Thymus (tissue), 14 donors: ENCODE results near the gene MYH3. TPM values are rescaled to one million over a fixed set of nuclear protein-coding genes. Genes with fewer than 3 reads are reported as not detected.
"Not testable (repeated sequence)": the region's sequence is repeated elsewhere in the genome, so short reads cannot be mapped to it uniquely, and the experiment has no call there.

Source experiments
- DNase-seq, 9 donors: peaks; one replicate each; pipeline ENCODE4 v3.0.0-alpha.2; 2013; ENCODE audit warnings: low spot score in 9 of 9, low read depth in 6 of 9, missing footprints in 1 of 9
- H3K27ac ChIP-seq, 2 donors: one replicate each; pipeline ENCODE4 v1.5.1; 2013; ENCODE audit warnings: control low read depth in 1 of 2, low read depth in 1 of 2, low read length in 1 of 2, mild to moderate bottlenecking in 1 of 2, moderate library complexity in 1 of 2
- H3K27me3 ChIP-seq, 2 donors: one replicate each; pipeline ENCODE4 v1.5.1; 2013; ENCODE audit warnings: low read length in 1 of 2; ENCODE audit not compliant: control insufficient read depth in 2 of 2, insufficient read depth in 1 of 2
- H3K36me3 ChIP-seq, 2 donors: one replicate each; pipeline ENCODE4 v1.5.1; 2013; ENCODE audit warnings: low read length in 1 of 2, mild to moderate bottlenecking in 1 of 2, moderate library complexity in 1 of 2; ENCODE audit not compliant: control insufficient read depth in 2 of 2, insufficient read depth in 2 of 2
- H3K4me1 ChIP-seq, 2 donors: one replicate each; pipeline ENCODE4 v1.5.1; 2013; ENCODE audit warnings: low read length in 2 of 2; ENCODE audit not compliant: control insufficient read depth in 2 of 2, insufficient read depth in 2 of 2
- H3K4me3 ChIP-seq, 2 donors: one replicate each; pipeline ENCODE4 v1.5.1; 2013; ENCODE audit warnings: low read length in 2 of 2, control low read depth in 1 of 2, mild to moderate bottlenecking in 1 of 2
- H3K9me3 ChIP-seq, 2 donors: one replicate each; pipeline ENCODE4 v1.5.1; 2013; ENCODE audit warnings: low read length in 1 of 2, mild to moderate bottlenecking in 1 of 2; ENCODE audit not compliant: control insufficient read depth in 2 of 2, insufficient read depth in 1 of 2
- WGBS: extraction: QIAGEN DNeasy Blood & Tissue Kit; methylation state at CpG from one replicate; pipeline ENCODE4 v1.1.7; 2013; 5-methylcytosine and 5-hydroxymethylcytosine counted together
- long read RNA-seq, 10 donors: transcript quantifications; one replicate each; lab custom pipeline, GENCODE V29; 2026
- polyA plus RNA-seq: library from polyadenylated mRNA; stranded (reverse); fragments of 200-250 nt; gene quantifications from one replicate; pipeline ENCODE4 v1.2.3, GENCODE V29; 2013
- total RNA-seq: library from RNA; stranded (reverse); fragments of 120-200 nt; gene quantifications from one replicate; pipeline ENCODE4 v1.2.4, GENCODE V29; 2013
- donor health status: healthy.

Gene MYH3
- total RNA-seq (13.5 TPM), polyA plus RNA-seq (18.0 TPM)
- long read RNA-seq, donor 1, partial matches to known transcripts, result 0 of 1 reads
- long read RNA-seq, donor 1, other reads (novel, unspliced or antisense), result 0 of 1 reads
- long read RNA-seq, donor 2, result 0 reads
- long read RNA-seq, donor 3, transcript MYH3-203 (3 exons, 480 nt), result major isoform, 6 of 6 reads
- long read RNA-seq, donor 3, partial matches to known transcripts, result 0 of 6 reads
- long read RNA-seq, donor 3, other reads (novel, unspliced or antisense), result 0 of 6 reads
- long read RNA-seq, donor 4, partial matches to known transcripts, result 0 of 3 reads
- long read RNA-seq, donor 4, other reads (novel, unspliced or antisense), result 0 of 3 reads
- long read RNA-seq, donor 5, transcript MYH3-203 (3 exons, 480 nt), result major isoform, 9 of 11 reads
- long read RNA-seq, donor 5, partial matches to known transcripts, result 0 of 11 reads
- long read RNA-seq, donor 5, other reads (novel, unspliced or antisense), result 0 of 11 reads
- long read RNA-seq, donor 6, transcript MYH3-203 (3 exons, 480 nt), result major isoform, 7 of 9 reads
- long read RNA-seq, donor 6, partial matches to known transcripts, result 0 of 9 reads
- long read RNA-seq, donor 6, other reads (novel, unspliced or antisense), result 0 of 9 reads
- long read RNA-seq, donor 7, full-length matches to known transcripts, result 22 of 22 reads
- long read RNA-seq, donor 7, partial matches to known transcripts, result 0 of 22 reads
- long read RNA-seq, donor 7, other reads (novel, unspliced or antisense), result 0 of 22 reads
- long read RNA-seq, donor 8, transcript MYH3-203 (3 exons, 480 nt), result major isoform, 21 of 23 reads
- long read RNA-seq, donor 8, partial matches to known transcripts, result 0 of 23 reads
- long read RNA-seq, donor 8, other reads (novel, unspliced or antisense), result 0 of 23 reads
- long read RNA-seq, donor 9, partial matches to known transcripts, result 0 of 3 reads
- long read RNA-seq, donor 9, other reads (novel, unspliced or antisense), result 0 of 3 reads
- long read RNA-seq, donor 10, partial matches to known transcripts, result 0 of 2 reads
- long read RNA-seq, donor 10, other reads (novel, unspliced or antisense), result 0 of 2 reads

DNA sequence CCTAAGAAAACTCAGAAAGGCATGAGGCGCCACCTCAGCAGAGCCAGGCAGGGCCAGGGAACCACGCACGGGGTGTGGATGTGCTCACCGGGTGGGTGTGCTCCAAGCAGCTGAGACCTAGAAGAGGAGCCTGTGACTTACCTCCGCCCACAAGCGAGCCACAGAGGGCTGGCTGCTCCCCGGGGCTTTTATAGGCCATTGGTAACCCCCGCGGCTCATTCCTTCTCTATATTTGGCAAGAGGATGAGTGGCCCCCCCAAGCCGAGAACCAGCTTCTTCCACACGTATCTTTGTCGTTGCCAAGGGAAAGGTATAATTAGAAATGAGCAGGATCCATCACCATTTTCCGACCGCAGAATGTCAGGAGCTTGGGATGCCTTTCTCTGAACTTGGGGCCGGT, at the start of gene MYH3:
Gene MYH3 (minus strand): TSS at position 162 of the 400 bp plus-strand sequence. CDS start 2,245 bp downstream, outside the sequence.
- no peaks in the 10 kb centered on the region for H3K9me3 ChIP-seq
- no peak within 1 kb of the TSS for H3K4me3 ChIP-seq
- peaks cover 0 to 5% of the 10 kb centered on the region in 2 donors for H3K36me3 ChIP-seq
- no peaks in the 10 kb centered on the region for H3K4me1 ChIP-seq
- WGBS, result 93% methylated on average over 15 of the region's 15 CpGs
- H3K27ac ChIP-seq, result no peak within 1 kb of the TSS
- no peaks in the 10 kb centered on the region for H3K27me3 ChIP-seq
- no peak for DNase-seq

DNA sequence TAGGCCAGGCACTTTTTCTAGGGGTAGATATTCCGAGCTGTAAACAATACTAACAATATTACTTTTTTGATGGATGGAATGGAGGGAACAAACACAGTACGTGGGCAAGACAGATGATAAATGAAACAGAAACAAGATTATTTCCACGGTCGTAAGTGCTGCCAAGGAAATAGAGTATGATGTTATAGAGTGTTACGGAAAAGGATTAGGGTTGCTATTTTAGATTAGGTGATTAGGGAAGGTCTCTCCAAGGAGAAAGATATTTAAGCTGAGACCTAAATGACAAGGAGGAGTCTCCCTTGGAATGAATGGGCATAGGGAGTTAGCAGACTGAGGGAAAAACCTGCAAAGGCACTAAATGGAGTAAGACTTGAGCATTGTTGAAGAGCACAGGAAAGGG, 48.6 kb upstream of the MYH3 start:
- Histone ChIP-seq H3K27me3 (no peaks in the 10 kb centered on the region), H3K36me3 (peaks cover 30 to 43% of the 10 kb centered on the region in 2 donors), H3K9me3 (no peaks in the 10 kb centered on the region), H3K4me1 (peaks cover 0 to 4% of the 10 kb centered on the region in 2 donors), H3K4me3 (no peak overlapping the region), H3K27ac (no peak overlapping the region)
- 98% methylated on average over 5 of the region's 5 CpGs for WGBS
- DNase-seq, result no peak

DNA sequence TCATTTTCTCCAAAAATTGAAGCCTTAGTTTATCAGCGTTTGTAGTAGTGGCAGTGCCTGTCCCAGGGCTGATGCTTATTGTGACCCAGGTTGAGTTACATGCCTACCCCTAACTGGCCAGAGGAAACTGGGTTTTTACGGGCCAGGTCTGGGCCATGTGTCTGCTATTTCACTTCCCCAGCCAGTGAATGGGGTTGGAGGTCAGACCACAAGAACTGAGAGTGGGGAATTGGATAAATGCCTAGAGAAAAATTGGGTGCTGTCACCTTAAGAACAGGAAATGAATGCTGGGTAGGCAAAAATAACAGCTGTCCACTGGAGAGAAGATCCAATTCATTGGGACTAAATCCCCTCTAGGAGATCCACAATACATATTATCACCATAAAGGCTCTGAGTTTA, 45.5 kb upstream of the MYH3 start:
- no peaks in the 10 kb centered on the region for H3K27me3 ChIP-seq
- no peak overlapping the region for H3K27ac ChIP-seq
- no peak overlapping the region for H3K4me3 ChIP-seq
- H3K4me1 ChIP-seq, result peaks cover 6 to 15% of the 10 kb centered on the region in 2 donors
- peaks cover 9 to 25% of the 10 kb centered on the region in 2 donors for H3K36me3 ChIP-seq
- WGBS, result 46% methylated on average over 2 of the region's 2 CpGs
- H3K9me3 ChIP-seq, result no peaks in the 10 kb centered on the region
- no peak for DNase-seq

DNA sequence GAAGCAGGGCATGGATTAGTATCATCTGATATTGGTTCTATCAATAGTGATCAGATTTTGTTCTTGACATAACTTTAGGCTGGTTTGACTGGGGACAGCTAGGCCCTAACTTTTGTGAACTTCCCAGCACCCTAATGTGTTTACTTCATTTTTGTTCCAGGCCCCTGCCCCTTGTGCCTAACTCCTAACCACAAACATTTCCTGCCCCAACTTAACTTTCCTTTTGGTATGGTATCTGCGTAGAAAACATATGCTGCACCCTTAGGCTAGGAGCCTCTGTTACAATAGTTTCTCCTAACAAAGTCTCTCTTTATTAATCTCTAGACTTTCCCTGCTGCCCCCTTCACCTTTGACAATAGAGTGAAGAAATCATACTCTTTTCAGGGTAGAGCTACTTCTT, 42.7 kb upstream of the MYH3 start:
- Histone ChIP-seq H3K4me3 (peak overlapping the region in 1 of 2 donors; percentile 33), H3K27me3 (no peaks in the 10 kb centered on the region), H3K27ac (peak overlapping the region; percentile 71 to 82), H3K4me1 (peaks cover 11 to 18% of the 10 kb centered on the region in 2 donors), H3K9me3 (no peaks in the 10 kb centered on the region), H3K36me3 (peaks cover 4 to 8% of the 10 kb centered on the region in 2 donors)
- 7% methylated on average over 1 of the region's 1 CpG for WGBS
- peak in 6 of 9 donors; percentile 8 to 75 (median 44) for DNase-seq

DNA sequence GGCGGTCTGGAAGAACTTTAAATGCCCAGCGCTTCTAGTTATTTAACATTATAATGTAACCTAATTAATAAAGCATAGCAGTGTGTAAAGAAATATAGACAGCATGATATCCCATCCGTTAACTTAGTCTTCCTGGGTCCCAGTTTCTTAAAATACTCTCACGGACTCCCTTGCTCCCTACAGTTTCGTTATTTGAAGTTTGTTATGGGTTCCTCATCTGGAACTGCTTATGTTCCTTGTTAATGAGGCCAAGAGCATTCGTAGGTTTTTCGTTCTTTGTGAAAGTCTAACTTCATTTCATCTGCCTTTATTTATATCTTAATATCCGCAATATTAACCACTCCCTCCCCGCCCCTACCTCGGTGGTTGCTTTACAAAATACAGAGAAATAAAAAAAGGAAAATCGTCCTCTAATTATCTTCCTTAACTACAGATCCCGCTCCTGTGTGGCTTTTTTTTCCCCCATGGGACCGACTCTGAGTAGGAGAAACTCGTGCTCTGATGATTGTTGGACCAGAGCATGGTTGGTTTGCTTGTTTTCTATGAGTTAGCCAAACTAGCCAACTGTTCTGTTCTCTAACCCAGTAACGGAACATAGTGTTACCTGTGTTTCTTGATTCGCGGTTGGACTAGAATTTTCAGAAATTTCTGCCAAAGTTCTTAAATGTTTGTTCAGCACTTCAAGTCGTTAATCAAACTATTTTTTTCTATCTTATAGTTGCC, 41.1 kb upstream of the MYH3 start:
- H3K36me3 ChIP-seq, result peaks cover 11 to 15% of the 10 kb centered on the region in 2 donors
- peak overlapping the region; percentile 75 to 82 for H3K27ac ChIP-seq
- peak overlapping the region; percentile 88 to 96 for H3K4me3 ChIP-seq
- H3K4me1 ChIP-seq, result peaks cover 11 to 18% of the 10 kb centered on the region in 2 donors
- 19% methylated on average over 18 of the region's 18 CpGs for WGBS
- no peaks in the 10 kb centered on the region for H3K27me3 ChIP-seq
- DNase-seq, result peak in 2 of 9 donors; percentile 8 to 33
- no peaks in the 10 kb centered on the region for H3K9me3 ChIP-seq

DNA sequence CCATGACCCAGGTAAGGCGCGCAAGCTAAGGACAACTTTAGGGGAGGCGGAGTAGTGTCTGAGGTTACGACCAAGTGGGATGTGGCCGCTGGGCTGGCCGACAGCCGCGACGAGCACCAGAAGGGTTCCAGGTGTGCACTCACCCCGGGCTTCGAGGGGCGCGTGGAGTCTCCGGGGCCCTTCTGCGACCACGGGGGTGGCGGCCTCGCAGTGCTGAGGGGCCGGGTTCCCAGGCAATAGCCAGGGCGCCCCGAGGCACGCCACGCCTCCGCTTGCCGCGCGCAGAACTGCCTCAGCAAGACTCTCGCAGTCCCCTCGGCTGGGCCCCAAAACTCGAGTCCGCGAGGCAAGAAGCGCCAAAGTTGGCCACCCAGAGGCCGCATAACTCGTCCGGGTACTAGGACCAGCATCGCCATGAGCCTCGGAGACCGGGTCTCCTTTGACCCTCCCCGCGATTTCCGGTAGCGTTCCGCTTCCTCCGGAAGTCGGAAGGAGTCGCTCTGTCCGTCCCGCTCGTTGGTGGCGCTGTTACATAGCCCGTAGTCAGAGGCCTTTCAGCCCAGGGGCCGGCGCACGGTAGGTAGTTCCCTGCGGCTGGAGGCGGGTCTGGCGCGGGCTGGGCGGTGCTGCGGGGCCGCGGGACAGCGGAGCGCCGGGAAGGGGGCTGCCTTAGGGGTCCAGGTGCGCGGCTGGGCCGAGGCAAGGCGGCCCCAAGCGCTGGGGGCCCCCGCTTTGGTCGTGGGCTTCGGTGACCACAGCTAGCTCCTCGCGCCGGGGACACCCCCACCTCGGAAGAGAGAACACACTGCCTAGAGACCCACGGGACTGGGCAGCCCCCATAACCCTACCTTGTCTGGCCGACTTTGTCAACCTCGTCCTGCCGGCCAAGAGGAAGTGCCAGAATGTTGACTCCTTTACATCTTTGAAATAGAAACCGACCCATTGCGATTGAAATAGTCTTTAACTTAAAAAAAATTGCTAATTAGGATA, 40.3 kb upstream of the MYH3 start, which contains the start of the genes ADPRM and SCO1:
Gene ADPRM (plus strand): TSS at position 503 of the 990 bp plus-strand sequence. CDS start 7,333 bp downstream, outside the sequence.
Gene SCO1 (minus strand): TSS at position 442 of the 990 bp plus-strand sequence. CDS start 26 bp downstream, at position 416.
- DNase-seq, result peak; percentile 79 to 95 (median 86)
- under 1% methylated on average over 84 of the region's 84 CpGs for WGBS
- peaks cover 16 to 24% of the 10 kb centered on the region in 2 donors for H3K36me3 ChIP-seq
- H3K27ac ChIP-seq, result peak within 1 kb of the TSS; percentile 82 to 94
- H3K9me3 ChIP-seq, result no peaks in the 10 kb centered on the region
- H3K27me3 ChIP-seq, result no peaks in the 10 kb centered on the region
- peaks cover 8 to 18% of the 10 kb centered on the region in 2 donors for H3K4me1 ChIP-seq
- H3K4me3 ChIP-seq, result peak within 1 kb of the TSS; percentile 88 to 96

DNA sequence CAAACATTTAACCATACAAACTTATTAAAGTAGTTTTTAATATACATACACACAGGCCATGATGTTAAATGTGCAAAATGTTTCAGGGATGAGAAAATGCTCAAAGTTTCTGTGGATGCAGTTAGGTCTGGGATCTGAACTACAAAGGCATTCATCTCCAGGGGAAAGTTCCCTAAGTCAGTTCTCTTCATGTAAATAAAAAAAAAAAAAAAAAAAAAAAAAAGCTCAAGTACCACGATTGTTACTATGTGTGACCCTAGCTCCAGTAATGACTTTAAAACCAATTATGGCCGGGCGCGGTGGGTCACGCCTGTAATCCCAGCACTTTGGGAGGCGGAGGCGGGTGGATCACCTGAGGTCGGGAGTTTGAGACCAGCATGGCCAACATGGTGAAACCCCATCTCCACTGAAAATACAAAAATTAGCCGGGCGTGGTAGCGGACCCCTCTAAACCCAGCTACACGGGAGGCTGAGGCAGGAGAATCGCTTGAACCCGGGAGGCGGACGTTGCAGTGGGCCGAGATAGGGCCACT, 38.8 kb upstream of the MYH3 start:
- not testable (repeated sequence) for H3K27me3 ChIP-seq, H3K4me3 ChIP-seq, H3K27ac ChIP-seq, DNase-seq, H3K9me3 ChIP-seq
- 95% methylated on average over 17 of the region's 17 CpGs for WGBS
- peaks cover 8 to 18% of the 10 kb centered on the region in 2 donors for H3K4me1 ChIP-seq
- peaks cover 24 to 35% of the 10 kb centered on the region in 2 donors for H3K36me3 ChIP-seq
